ENCODE measurements around the gene CLIC6.

CLIC6 gene

GRCh38 chr21:34668803-34669148 is at the start of gene CLIC6:
Gene CLIC6, plus strand, starts transcription at chr21:34668994. Its CDS starts 395 bp downstream, at chr21:34669389.
- in situ Hi-C loops (cut with MboI; ENCODE audit: low pct_unique_long_range_greater_than_20kb, low sequenced_read_pairs) = no loop called here
- no peak for DNase-seq

- in situ Hi-C loops (cut with MboI; ENCODE audit: low pct_unique_long_range_greater_than_20kb, low sequenced_read_pairs) = loop anchor here (25.0 kb wide), 1 partner anchor 708 kb away; the partner anchor contains the start of gene ATP5PO
- DNase-seq = no peak
These were observed 48.7 kb upstream of the CLIC6 start for GRCh38 chr21:34619841-34620665.

- in situ Hi-C loops (cut with MboI; ENCODE audit: low pct_unique_long_range_greater_than_20kb, low sequenced_read_pairs) = loop anchor here (25.0 kb wide), 1 partner anchor 709 kb away; the partner anchor contains the start of gene ATP5PO
- DNase-seq = no peak
These were observed 47.1 kb upstream of the CLIC6 start for GRCh38 chr21:34621434-34622350.

- in situ Hi-C loops (cut with MboI; ENCODE audit: low pct_unique_long_range_greater_than_20kb, low sequenced_read_pairs) = loop anchor here (25.0 kb wide), 1 partner anchor 711 kb away; the partner anchor contains the start of gene ATP5PO
- no peak for DNase-seq
These were observed 45.3 kb upstream of the CLIC6 start for GRCh38 chr21:34623516-34623915.

GRCh38 chr21:34625030-34625593 is 43.7 kb upstream of the CLIC6 start:
- DNase-seq = no peak
- in situ Hi-C loops (cut with MboI; ENCODE audit: low pct_unique_long_range_greater_than_20kb, low sequenced_read_pairs) = no loop called here

GRCh38 chr21:34626131-34626530 is 42.7 kb upstream of the CLIC6 start:
- in situ Hi-C loops (cut with MboI; ENCODE audit: low pct_unique_long_range_greater_than_20kb, low sequenced_read_pairs) = no loop called here
- DNase-seq = no peak

GRCh38 chr21:34630536-34631143 is 38.2 kb upstream of the CLIC6 start:
- peak; percentile 81 for DNase-seq
- in situ Hi-C loops (cut with MboI; ENCODE audit: low pct_unique_long_range_greater_than_20kb, low sequenced_read_pairs) = no loop called here

GRCh38 chr21:34632498-34632897 is 36.3 kb upstream of the CLIC6 start:
- DNase-seq = no peak
- in situ Hi-C loops (cut with MboI; ENCODE audit: low pct_unique_long_range_greater_than_20kb, low sequenced_read_pairs) = no loop called here

GRCh38 chr21:34635307-34635706 is 33.5 kb upstream of the CLIC6 start:
- in situ Hi-C loops (cut with MboI; ENCODE audit: low pct_unique_long_range_greater_than_20kb, low sequenced_read_pairs) = no loop called here

GRCh38 chr21:34636961-34637360 is 31.8 kb upstream of the CLIC6 start:
- DNase-seq = no peak
- in situ Hi-C loops (cut with MboI; ENCODE audit: low pct_unique_long_range_greater_than_20kb, low sequenced_read_pairs) = no loop called here

More at GRCh38 chr21:34635307-34635706, 33.5 kb upstream of the CLIC6 start:
- DNase-seq = no peak

- no peak for DNase-seq
- in situ Hi-C loops (cut with MboI; ENCODE audit: low pct_unique_long_range_greater_than_20kb, low sequenced_read_pairs) = no loop called here
These were observed 29.5 kb upstream of the CLIC6 start for GRCh38 chr21:34639250-34639649.

GRCh38 chr21:34639882-34640788 is 28.7 kb upstream of the CLIC6 start:
- DNase-seq = no peak
- in situ Hi-C loops (cut with MboI; ENCODE audit: low pct_unique_long_range_greater_than_20kb, low sequenced_read_pairs) = no loop called here

GRCh38 chr21:34640858-34641257 is 27.9 kb upstream of the CLIC6 start:
- no peak for DNase-seq
- in situ Hi-C loops (cut with MboI; ENCODE audit: low pct_unique_long_range_greater_than_20kb, low sequenced_read_pairs) = no loop called here

- DNase-seq = no peak
- in situ Hi-C loops (cut with MboI; ENCODE audit: low pct_unique_long_range_greater_than_20kb, low sequenced_read_pairs) = no loop called here
These were observed 26.4 kb upstream of the CLIC6 start for GRCh38 chr21:34642211-34643075.

GRCh38 chr21:34644825-34645224 is 24.0 kb upstream of the CLIC6 start:
- DNase-seq = no peak

GRCh38 chr21:34647555-34647954 is 21.2 kb upstream of the CLIC6 start:
- no peak for DNase-seq
- in situ Hi-C loops (cut with MboI; ENCODE audit: low pct_unique_long_range_greater_than_20kb, low sequenced_read_pairs) = no loop called here

More at GRCh38 chr21:34644825-34645224, 24.0 kb upstream of the CLIC6 start:
- in situ Hi-C loops (cut with MboI; ENCODE audit: low pct_unique_long_range_greater_than_20kb, low sequenced_read_pairs) = no loop called here

GRCh38 chr21:34648739-34649297 is 20.0 kb upstream of the CLIC6 start:
- no peak for DNase-seq
- in situ Hi-C loops (cut with MboI; ENCODE audit: low pct_unique_long_range_greater_than_20kb, low sequenced_read_pairs) = no loop called here

Measured in KBM-7 (cell line).